Cardiac septum (tissue), 1 donor: ENCODE measurements around the gene C5orf22. TPM values are rescaled to one million over a fixed set of nuclear protein-coding genes. Genes with fewer than 3 reads are reported as not detected.

Experiments
- DNase-seq: peaks from one replicate; pipeline ENCODE4 v3.0.0-alpha.2; 2020; ENCODE audit warnings: low spot score
- intact Hi-C: fragments of 100-400 bp; cut with DNase I; formaldehyde crosslinking; loops from one replicate; pipeline ENCODE4 v1.14.0; 2022
- long read RNA-seq: library from polyadenylated mRNA; unstranded; transcript quantifications from one replicate; pipeline ENCODE4 v2.0.0, GENCODE V29; 2021
- total RNA-seq: library from RNA; stranded (reverse); fragmentation: NEBNext Ultra II Directional; extraction: Animal tissue kit (Norgen Biotek cat#: 25700); gene quantifications from one replicate; pipeline ENCODE4 v1.2.1, GENCODE V29; 2021
- donor health status: DM: no; HTN: no; CAD: no.

The C5orf22 gene
- total RNA-seq = 24.2 TPM
- long read RNA-seq, transcript C5orf22-201 (9 exons, 3,612 nt) = major isoform, 21 of 32 reads
- long read RNA-seq, partial matches to known transcripts = 2 of 32 reads
- long read RNA-seq, other reads (novel, unspliced or antisense) = 8 of 32 reads

- intact Hi-C loops = no loop called here
- DNase-seq = peak; percentile 96
These were observed at the start of gene C5orf22, which contains the start of gene DROSHA for GRCh38 chr5:31531888-31532547. C5orf22 (plus strand) TSS chr5:31532301; CDS start chr5:31532393, 92 bp downstream. DROSHA (minus strand) TSS chr5:31532093; CDS start chr5:31529059, 3,034 bp downstream.

- DNase-seq = no peak
- intact Hi-C loops = no loop called here
These were observed 46.5 kb upstream of the C5orf22 start for GRCh38 chr5:31485376-31486207.

GRCh38 chr5:31486441-31486840, 45.7 kb upstream of the C5orf22 start:
- intact Hi-C loops = no loop called here
- DNase-seq = no peak

- no peak for DNase-seq
- intact Hi-C loops = no loop called here
These were observed 44.6 kb upstream of the C5orf22 start for GRCh38 chr5:31487506-31487905.

GRCh38 chr5:31492869-31493268, 39.2 kb upstream of the C5orf22 start:
- intact Hi-C loops = no loop called here
- DNase-seq = no peak

GRCh38 chr5:31495336-31495735, 36.8 kb upstream of the C5orf22 start:
- DNase-seq = no peak
- intact Hi-C loops = no loop called here

GRCh38 chr5:31496301-31496700, 35.8 kb upstream of the C5orf22 start:
- DNase-seq = no peak
- intact Hi-C loops = no loop called here

- intact Hi-C loops = no loop called here
These were observed 35.2 kb upstream of the C5orf22 start for GRCh38 chr5:31496891-31497290.

GRCh38 chr5:31500256-31500655, 31.8 kb upstream of the C5orf22 start:
- DNase-seq = no peak
- intact Hi-C loops = no loop called here

More at GRCh38 chr5:31496891-31497290, 35.2 kb upstream of the C5orf22 start:
- DNase-seq = no peak

- intact Hi-C loops = no loop called here
- no peak for DNase-seq
These were observed 29.6 kb upstream of the C5orf22 start for GRCh38 chr5:31502506-31502905.

- intact Hi-C loops = no loop called here
- DNase-seq = no peak
These were observed 27.6 kb upstream of the C5orf22 start for GRCh38 chr5:31504529-31504928.

GRCh38 chr5:31511305-31511704, 20.8 kb upstream of the C5orf22 start:
- no peak for DNase-seq
- intact Hi-C loops = no loop called here

- no peak for DNase-seq
- intact Hi-C loops = no loop called here
These were observed 15.3 kb upstream of the C5orf22 start for GRCh38 chr5:31516802-31517201.

GRCh38 chr5:31523041-31523440, 9.1 kb upstream of the C5orf22 start:
- no peak for DNase-seq
- intact Hi-C loops = no loop called here

- no peak for DNase-seq
- intact Hi-C loops = no loop called here
These were observed 1.4 kb upstream of the C5orf22 start for GRCh38 chr5:31530541-31531265.

GRCh38 chr5:31531543-31531887, 586 bp upstream of the C5orf22 start:
- DNase-seq = no peak
- intact Hi-C loops = no loop called here

GRCh38 chr5:31534527-31535046, 2.5 kb downstream of the C5orf22 start:
- intact Hi-C loops = no loop called here
- no peak for DNase-seq

- DNase-seq = no peak
- intact Hi-C loops = no loop called here
These were observed 4.8 kb downstream of the C5orf22 start for GRCh38 chr5:31536873-31537272.

GRCh38 chr5:31537349-31537748, 5.2 kb downstream of the C5orf22 start:
- intact Hi-C loops = no loop called here
- DNase-seq = no peak

- intact Hi-C loops = no loop called here
- no peak for DNase-seq
These were observed 5.8 kb downstream of the C5orf22 start for GRCh38 chr5:31537851-31538250.
